ENCODE results near the gene SGCD. TPM values are rescaled to one million over a fixed set of nuclear protein-coding genes. Genes with fewer than 3 reads are reported as not detected.

Gene SGCD
- total RNA-seq, 1 experiment from 2014 or later: not detected

GRCh38 chr5:156587012-156587411 is 260.0 kb downstream of the SGCD start:
- DNase-seq (ENCODE audit: low read depth, low spot score): no peak
- intact Hi-C loops (cut with micrococcal nuclease; ENCODE audit: unreplicated experiment) (no loop called here), in situ Hi-C loops (cut with HindIII; ENCODE audit: low pct_unique_long_range_greater_than_20kb, low sequenced_read_pairs) (no loop called here)
- ChIA-PET POLR2A (no interaction called here), CTCF (no interaction called here)
- TF ChIP-seq TCF7L2 (IDR thresholded peaks at IDR 0.05; ENCODE audit: low read depth, low read length): no peak
- TF ChIP-seq POLR2AphosphoS5 (IDR thresholded peaks at IDR 0.05; ENCODE audit: low read depth, low read length): no peak
- no TSS peak for BruUV-seq (replicated peaks)
- Histone ChIP-seq H3K4me1 (ENCODE audit: control insufficient read depth, insufficient read depth, low read length) (no peaks in the 10 kb centered on the region), H3K4me3 (ENCODE audit: low read depth in 2 of 2, low read length in 2 of 2) (no peak overlapping the region), H3K9me3 (ENCODE audit: control insufficient read depth, insufficient read depth, low read depth, low read length) (no peaks in the 10 kb centered on the region), H3K27ac (ENCODE audit: low read length) (no peak overlapping the region), H3K36me3 (ENCODE audit: control insufficient read depth, insufficient read depth, low read length) (no peaks in the 10 kb centered on the region), H3K27me3 (ENCODE audit: control insufficient read depth, insufficient read depth, low read length) (no peaks in the 10 kb centered on the region)
- no peak for ATAC-seq

GRCh38 chr5:156588306-156588705 is 261.3 kb downstream of the SGCD start:
- intact Hi-C loops (cut with micrococcal nuclease; ENCODE audit: unreplicated experiment) (no loop called here), in situ Hi-C loops (cut with HindIII; ENCODE audit: low pct_unique_long_range_greater_than_20kb, low sequenced_read_pairs) (no loop called here)
- no peak for ATAC-seq
- POLR2A ChIA-PET: no interaction called here
- H3K36me3 ChIP-seq (ENCODE audit: control insufficient read depth, insufficient read depth, low read length): no peaks in the 10 kb centered on the region
- H3K4me1 ChIP-seq (ENCODE audit: control insufficient read depth, insufficient read depth, low read length): no peaks in the 10 kb centered on the region
- H3K27ac ChIP-seq (ENCODE audit: low read length): no peak overlapping the region
- CTCF ChIA-PET: no interaction called here
- no peak for DNase-seq (ENCODE audit: low read depth, low spot score)
- H3K9me3 ChIP-seq (ENCODE audit: control insufficient read depth, insufficient read depth, low read depth, low read length): no peaks in the 10 kb centered on the region
- TF ChIP-seq TCF7L2 (IDR thresholded peaks at IDR 0.05; ENCODE audit: low read depth, low read length) (no peak), REST (IDR thresholded peaks at IDR 0.05; ENCODE audit: insufficient read depth in 1 of 2, low read depth in 2 of 2, low read length in 1 of 2) (no peak), SIN3A (IDR thresholded peaks at IDR 0.05; ENCODE audit: borderline replicate concordance, insufficient read depth, low read depth, low read length) (no peak), POLR2AphosphoS5 (IDR thresholded peaks at IDR 0.05; ENCODE audit: low read depth, low read length) (no peak), CTCF (IDR thresholded peaks at IDR 0.05) (no peak)
- no TSS peak for BruUV-seq (replicated peaks)
- no peaks in the 10 kb centered on the region for H3K27me3 ChIP-seq (ENCODE audit: control insufficient read depth, insufficient read depth, low read length)
- H3K4me3 ChIP-seq (ENCODE audit: low read depth in 2 of 2, low read length in 2 of 2): no peak overlapping the region

- no peak for DNase-seq (ENCODE audit: low read depth, low spot score)
- in situ Hi-C loops (cut with HindIII; ENCODE audit: low pct_unique_long_range_greater_than_20kb, low sequenced_read_pairs) (no loop called here), intact Hi-C loops (cut with micrococcal nuclease; ENCODE audit: unreplicated experiment) (no loop called here)
- Histone ChIP-seq H3K36me3 (ENCODE audit: control insufficient read depth, insufficient read depth, low read length) (no peaks in the 10 kb centered on the region), H3K4me1 (ENCODE audit: control insufficient read depth, insufficient read depth, low read length) (no peaks in the 10 kb centered on the region), H3K27me3 (ENCODE audit: control insufficient read depth, insufficient read depth, low read length) (no peaks in the 10 kb centered on the region), H3K9me3 (ENCODE audit: control insufficient read depth, insufficient read depth, low read depth, low read length) (no peaks in the 10 kb centered on the region), H3K4me3 (ENCODE audit: low read depth in 2 of 2, low read length in 2 of 2) (no peak overlapping the region), H3K27ac (ENCODE audit: low read length) (no peak overlapping the region)
- ChIA-PET POLR2A (no interaction called here), CTCF (no interaction called here)
- BruUV-seq (replicated peaks): no TSS peak
- no peak for TF ChIP-seq REST (IDR thresholded peaks at IDR 0.05; ENCODE audit: insufficient read depth in 1 of 2, low read depth in 2 of 2, low read length in 1 of 2)
- no peak for TF ChIP-seq CTCF (IDR thresholded peaks at IDR 0.05)
- no peak for TF ChIP-seq TCF7L2 (IDR thresholded peaks at IDR 0.05; ENCODE audit: low read depth, low read length)
- TF ChIP-seq SIN3A (IDR thresholded peaks at IDR 0.05; ENCODE audit: borderline replicate concordance, insufficient read depth, low read depth, low read length): no peak
- TF ChIP-seq POLR2AphosphoS5 (IDR thresholded peaks at IDR 0.05; ENCODE audit: low read depth, low read length): no peak
- no peak for ATAC-seq
Observed at GRCh38 chr5:156589104-156589945, 262.4 kb downstream of the SGCD start.

Measured in Panc1 (cell line).